Astrocyte of the cerebellum (primary cell): ENCODE measurements around the gene ADAT2.

Experiments
- DNase-seq: peaks from one replicate; pipeline ENCODE4 v3.0.0-alpha.2; 2011; ENCODE audit warnings: low read depth
- H3K4me3 ChIP-seq: 2 replicates; pipeline ENCODE4 v1.5.1; 2011; ENCODE audit warnings: mild to moderate bottlenecking, low read depth, low read length, moderate library complexity
- CTCF ChIP-seq: IDR thresholded peaks from 2 replicates; pipeline ENCODE4 v1.5.1; 2012; ENCODE audit warnings: low read length, low read depth, moderate library complexity, mild to moderate bottlenecking; ENCODE audit errors: missing control alignments
- in situ Hi-C: cut with HindIII; loops from 2 replicates; pipeline ENCODE4 v1.10.0; 2017; ENCODE audit warnings: low sequenced_read_pairs

Gene ADAT2

GRCh38 chr6:143400258-143401067 is 50.0 kb downstream of the ADAT2 start:
- no peak overlapping the region for H3K4me3 ChIP-seq
- TF ChIP-seq CTCF = no peak
- no peak for DNase-seq
- in situ Hi-C loops = no loop called here

- DNase-seq = no peak
- no peak overlapping the region for H3K4me3 ChIP-seq
- in situ Hi-C loops = no loop called here
- TF ChIP-seq CTCF = no peak
Measured at GRCh38 chr6:143399775-143400174, 50.7 kb downstream of the ADAT2 start.

- TF ChIP-seq CTCF = no peak
- DNase-seq = no peak
- H3K4me3 ChIP-seq = no peak overlapping the region
- in situ Hi-C loops = no loop called here
Measured at GRCh38 chr6:143399176-143399575, 51.3 kb downstream of the ADAT2 start.

- TF ChIP-seq CTCF = no peak
- peak; percentile 91 for DNase-seq
- H3K4me3 ChIP-seq = no peak overlapping the region
- in situ Hi-C loops = no loop called here
Measured at GRCh38 chr6:143397227-143398222, 53.0 kb downstream of the ADAT2 start.

- H3K4me3 ChIP-seq = no peak overlapping the region
- in situ Hi-C loops = no loop called here
- no peak for DNase-seq
- TF ChIP-seq CTCF = no peak
Measured at GRCh38 chr6:143396497-143397226, 53.8 kb downstream of the ADAT2 start.

- DNase-seq = no peak
- in situ Hi-C loops = no loop called here
- H3K4me3 ChIP-seq = no peak overlapping the region
- TF ChIP-seq CTCF = no peak
Measured at GRCh38 chr6:143395699-143396098, 54.8 kb downstream of the ADAT2 start.
